CD4-positive, alpha-beta T cell (primary cell): ENCODE measurements around the gene TAC3. TPM values are rescaled to one million over a fixed set of nuclear protein-coding genes. Genes with fewer than 3 reads are reported as not detected.

Experiments
- ATAC-seq: fragments of 200-7000 bp; cut with Tn5 transposase; one replicate; pipeline ENCODE4 v1.10.0; 2022; ENCODE audit warnings: mild to moderate bottlenecking; ENCODE audit not compliant: poor library complexity
- CTCF ChIA-PET: fragments of 350-600 bp; sonication (Branson Sonifier 250); formaldehyde crosslinking; loops from one replicate; lab custom pipeline; 2021; ENCODE audit warnings: antibody characterized with exemption, inconsistent platforms; lab: Charles Lee
- POLR2A ChIA-PET: fragments of 350-600 bp; sonication (Branson Sonifier 250); formaldehyde crosslinking; loops from one replicate; lab custom pipeline; 2021; ENCODE audit warnings: antibody characterized with exemption, inconsistent platforms; lab: Charles Lee
- DNase-seq, 14 experiments: peaks; one replicate each; pipeline ENCODE4 v3.0.0-alpha.2; 2013 to 2020; ENCODE audit warnings: mixed read lengths in 2 of 14
- H3K27ac ChIP-seq, 2 donors: one replicate each; pipeline versions ENCODE4 v1.5.1 to v1.7.0; 2013; ENCODE audit warnings: low read length in 2 of 2, low read depth in 1 of 2, mild to moderate bottlenecking in 1 of 2
- H3K27me3 ChIP-seq, 2 experiments: 1 replicate in 1 of 2; 2 replicates in 1 of 2; pipeline versions ENCODE4 v1.6.1 to v1.7.0; 2013; ENCODE audit warnings: low read length in 2 of 2, control low read depth in 1 of 2, mild to moderate bottlenecking in 1 of 2, moderate library complexity in 1 of 2; ENCODE audit not compliant: insufficient read depth in 2 of 2, control insufficient read depth in 1 of 2
- H3K36me3 ChIP-seq: one replicate; pipeline ENCODE4 v1.6.1; 2013; ENCODE audit warnings: low read length, control low read depth; ENCODE audit not compliant: insufficient read depth
- H3K4me1 ChIP-seq: one replicate; pipeline ENCODE4 v1.6.1; 2013; ENCODE audit warnings: low read length, control low read depth; ENCODE audit not compliant: insufficient read depth
- H3K4me3 ChIP-seq: one replicate; pipeline ENCODE4 v1.5.1; 2013; ENCODE audit warnings: mild to moderate bottlenecking, low read length, moderate library complexity
- H3K9me3 ChIP-seq, 2 experiments: 1 replicate in 1 of 2; 2 replicates in 1 of 2; pipeline versions ENCODE4 v1.6.1 to v1.7.0; 2013; ENCODE audit warnings: low read length in 2 of 2, mild to moderate bottlenecking in 2 of 2, control low read depth in 1 of 2, moderate library complexity in 1 of 2; ENCODE audit not compliant: control insufficient read depth in 1 of 2, insufficient read depth in 1 of 2
- H3K27ac Mint-ChIP-seq: one replicate; pipeline ENCODE4 v1.8.0; 2020; ENCODE audit warnings: mixed read lengths
- H3K27me3 Mint-ChIP-seq: one replicate; pipeline ENCODE4 v1.8.0; 2021; ENCODE audit warnings: mixed read lengths
- H3K36me3 Mint-ChIP-seq: one replicate; pipeline ENCODE4 v1.8.0; 2021; ENCODE audit warnings: low read depth, mixed read lengths
- H3K4me1 Mint-ChIP-seq: one replicate; pipeline ENCODE4 v1.8.0; 2021; ENCODE audit warnings: low read depth, mixed read lengths
- H3K4me3 Mint-ChIP-seq: one replicate; pipeline ENCODE4 v1.8.0; 2020; ENCODE audit warnings: mild to moderate bottlenecking, mixed read lengths
- H3K9me3 Mint-ChIP-seq: one replicate; pipeline ENCODE4 v1.8.0; 2020; ENCODE audit warnings: mixed read lengths
- CTCF ChIP-seq: fragments of 200-600 bp; IDR thresholded peaks from one replicate; pipeline ENCODE4 v1.8.0; 2022; ENCODE audit warnings: antibody characterized with exemption, mild to moderate bottlenecking
- intact Hi-C, 2 experiments: fragments of 100-400 bp; cut with DNase I in 1 of 2; cut with micrococcal nuclease in 1 of 2; formaldehyde crosslinking; loops; one replicate each; pipeline versions ENCODE4 v1.15.1 to v1.9.0; 2023 to 2025; cut with DNase I, micrococcal nuclease
- total RNA-seq, 174 experiments: library from RNA in 2 of 174; stranded (reverse) in 2 of 174; gene quantifications; one replicate each; pipeline ENCODE4 v1.2.3 and lab custom pipeline; 2021 to 2026

TAC3 gene
- total RNA-seq, 2 experiments from 2014 or later = not detected

GRCh38 chr12:57012600-57013465 lies 3.5 kb downstream of the TAC3 start:
- intact Hi-C loops = no loop called here
- H3K4me1 ChIP-seq = peaks cover 27% of the 10 kb centered on the region
- no peak overlapping the region for H3K27ac ChIP-seq
- no peaks in the 10 kb centered on the region for H3K27me3 Mint-ChIP-seq
- H3K4me1 Mint-ChIP-seq = peaks cover 51% of the 10 kb centered on the region
- ChIA-PET CTCF (no interaction called here), POLR2A (interaction anchor here (1.0 kb wide), 1 partner anchor 99 kb away, joined by 3 read pairs; the partner anchor contains the start of gene STAT6)
- ATAC-seq (no peak), DNase-seq (no peak)
- no peaks in the 10 kb centered on the region for H3K9me3 Mint-ChIP-seq
- TF ChIP-seq CTCF = no peak
- no peak overlapping the region for H3K4me3 Mint-ChIP-seq
- no peak overlapping the region for H3K4me3 ChIP-seq
- no peaks in the 10 kb centered on the region for H3K27me3 ChIP-seq
- H3K27ac Mint-ChIP-seq = peak overlapping the region; percentile 47
- no peaks in the 10 kb centered on the region for H3K36me3 Mint-ChIP-seq
- no peaks in the 10 kb centered on the region for H3K36me3 ChIP-seq
- H3K9me3 ChIP-seq = no peaks in the 10 kb centered on the region

GRCh38 chr12:57011438-57012424 lies 4.6 kb downstream of the TAC3 start:
- peaks cover 62% of the 10 kb centered on the region for H3K4me1 Mint-ChIP-seq
- H3K9me3 ChIP-seq = no peaks in the 10 kb centered on the region
- peak overlapping the region; percentile 45 for H3K27ac Mint-ChIP-seq
- H3K9me3 Mint-ChIP-seq = no peaks in the 10 kb centered on the region
- H3K36me3 ChIP-seq = no peaks in the 10 kb centered on the region
- ATAC-seq (peak; percentile 30), DNase-seq (peak in 4 of 14 experiments; percentile 33 to 67 (median 40))
- H3K27me3 ChIP-seq = no peaks in the 10 kb centered on the region
- H3K27ac ChIP-seq = peak overlapping the region; percentile 29 to 54
- H3K27me3 Mint-ChIP-seq = no peaks in the 10 kb centered on the region
- ChIA-PET POLR2A (interaction anchor here (1.3 to 1.7 kb wide), 3 partner anchors 49 to 100 kb away, joined by 4 to 7 read pairs (median 5); partner anchors contain the start of genes NEMP1 and STAT6), CTCF (interaction anchor here (1.3 kb wide), 1 partner anchor 54 kb away, joined by 4 read pairs; no protein-coding TSS in a partner anchor)
- no peak for TF ChIP-seq CTCF
- H3K4me3 ChIP-seq = peak overlapping the region; percentile 25
- intact Hi-C loops = loop anchor here in 1 of 2 experiments (1.0 kb wide), 1 partner anchor 53 kb away; no protein-coding TSS in a partner anchor
- peaks cover 37% of the 10 kb centered on the region for H3K4me1 ChIP-seq
- H3K36me3 Mint-ChIP-seq = no peaks in the 10 kb centered on the region
- H3K4me3 Mint-ChIP-seq = peak overlapping the region; percentile 44
